ENCODE data around the gene NKX2-3. TPM values are rescaled to one million over a fixed set of nuclear protein-coding genes. Genes with fewer than 3 reads are reported as not detected.

NKX2-3 gene
- total RNA-seq, 2 experiments from 2014 or later = not detected

DNA sequence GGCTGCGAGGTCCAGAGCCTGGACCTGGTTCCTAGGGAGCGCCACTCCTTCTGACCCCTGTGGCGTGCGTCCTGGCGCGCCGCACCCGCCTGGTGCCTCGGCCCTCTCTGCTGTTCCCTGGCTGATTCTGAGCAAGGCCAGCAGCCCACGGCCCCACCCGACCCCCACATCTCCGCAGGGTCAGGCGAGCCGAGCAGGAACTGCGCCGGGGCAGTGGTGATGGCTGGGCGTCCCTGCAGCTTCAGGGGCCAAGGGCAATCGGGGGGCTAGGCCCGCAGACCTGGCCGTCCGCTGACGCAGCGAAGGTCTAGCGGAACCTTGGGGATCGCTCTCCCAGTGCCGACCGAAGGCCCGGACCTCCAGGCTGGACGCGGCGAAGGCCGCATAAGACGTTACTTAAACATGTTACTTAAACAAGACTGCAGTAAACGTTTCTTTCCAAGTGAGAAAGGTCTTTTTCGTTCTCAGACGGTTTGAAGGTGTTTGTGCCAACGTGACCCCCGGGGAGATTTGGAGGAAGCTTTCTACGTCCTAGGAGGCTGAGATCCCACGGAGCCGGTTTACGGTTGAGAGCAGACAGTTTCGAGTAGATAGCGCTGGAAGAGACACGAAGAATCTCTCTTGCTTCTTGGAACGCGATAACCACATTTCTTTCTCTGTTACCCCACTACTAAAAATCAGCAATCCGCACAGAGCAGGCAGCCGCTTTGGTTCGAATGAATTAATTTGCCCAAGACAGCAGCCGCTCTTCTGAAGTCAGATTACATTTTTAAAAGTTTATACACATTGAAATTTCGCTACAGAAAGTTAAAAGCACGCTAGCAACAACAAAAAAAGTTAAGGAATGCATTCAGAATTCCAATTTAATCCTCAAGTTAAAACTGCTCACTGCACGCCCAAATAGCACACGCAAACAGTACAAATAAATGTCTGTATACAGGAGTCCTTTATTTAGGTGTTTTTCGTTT lies 4.9 kb upstream of the NKX2-3 start:
- no peaks in the 10 kb centered on the region for H3K79me2 ChIP-seq (ENCODE audit: insufficient read depth, low read depth, low read length)
- H3K27ac ChIP-seq (ENCODE audit: low read depth, low read length, poor library complexity, severe bottlenecking) = no peak overlapping the region
- no peaks in the 10 kb centered on the region for H3K9me3 ChIP-seq (ENCODE audit: low read length)
- H3K4me3 ChIP-seq (ENCODE audit: low read depth, low read length, poor library complexity, severe bottlenecking) = no peak overlapping the region
- no peaks in the 10 kb centered on the region for H3K4me1 ChIP-seq (ENCODE audit: insufficient read depth, low read length, poor library complexity, severe bottlenecking)
- H4K20me1 ChIP-seq (ENCODE audit: insufficient read depth, low read length) = no peaks in the 10 kb centered on the region
- DNase-seq (ENCODE audit: low spot score) = no peak
- ChIA-PET POLR2A (no interaction called here), CTCF (ENCODE audit: unreplicated experiment) (no interaction called here)
- no peaks in the 10 kb centered on the region for H3K9me2 ChIP-seq (ENCODE audit: insufficient read depth, low read length)
- no peak overlapping the region for H3K4me2 ChIP-seq (ENCODE audit: low read length)
- H2AFZ ChIP-seq (ENCODE audit: low read length) = no peak overlapping the region
- H3K36me3 ChIP-seq (ENCODE audit: insufficient read depth, low read length) = no peaks in the 10 kb centered on the region
- intact Hi-C loops (cut with micrococcal nuclease; ENCODE audit: unreplicated experiment) = no loop called here
- TF ChIP-seq, protein P1, sequence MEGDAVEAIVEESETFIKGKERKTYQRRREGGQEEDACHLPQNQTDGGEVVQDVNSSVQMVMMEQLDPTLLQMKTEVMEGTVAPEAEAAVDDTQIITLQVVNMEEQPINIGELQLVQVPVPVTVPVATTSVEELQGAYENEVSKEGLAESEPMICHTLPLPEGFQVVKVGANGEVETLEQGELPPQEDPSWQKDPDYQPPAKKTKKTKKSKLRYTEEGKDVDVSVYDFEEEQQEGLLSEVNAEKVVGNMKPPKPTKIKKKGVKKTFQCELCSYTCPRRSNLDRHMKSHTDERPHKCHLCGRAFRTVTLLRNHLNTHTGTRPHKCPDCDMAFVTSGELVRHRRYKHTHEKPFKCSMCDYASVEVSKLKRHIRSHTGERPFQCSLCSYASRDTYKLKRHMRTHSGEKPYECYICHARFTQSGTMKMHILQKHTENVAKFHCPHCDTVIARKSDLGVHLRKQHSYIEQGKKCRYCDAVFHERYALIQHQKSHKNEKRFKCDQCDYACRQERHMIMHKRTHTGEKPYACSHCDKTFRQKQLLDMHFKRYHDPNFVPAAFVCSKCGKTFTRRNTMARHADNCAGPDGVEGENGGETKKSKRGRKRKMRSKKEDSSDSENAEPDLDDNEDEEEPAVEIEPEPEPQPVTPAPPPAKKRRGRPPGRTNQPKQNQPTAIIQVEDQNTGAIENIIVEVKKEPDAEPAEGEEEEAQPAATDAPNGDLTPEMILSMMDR (conservative IDR thresholded peaks at IDR 0.05; ENCODE audit: low read length) = no peak
- TF ChIP-seq EZH2phosphoT487 (IDR thresholded peaks at IDR 0.05; ENCODE audit: borderline replicate concordance, low read depth, low read length) = no peak
- no TSS peak for BruUV-seq (replicated peaks)

DNA sequence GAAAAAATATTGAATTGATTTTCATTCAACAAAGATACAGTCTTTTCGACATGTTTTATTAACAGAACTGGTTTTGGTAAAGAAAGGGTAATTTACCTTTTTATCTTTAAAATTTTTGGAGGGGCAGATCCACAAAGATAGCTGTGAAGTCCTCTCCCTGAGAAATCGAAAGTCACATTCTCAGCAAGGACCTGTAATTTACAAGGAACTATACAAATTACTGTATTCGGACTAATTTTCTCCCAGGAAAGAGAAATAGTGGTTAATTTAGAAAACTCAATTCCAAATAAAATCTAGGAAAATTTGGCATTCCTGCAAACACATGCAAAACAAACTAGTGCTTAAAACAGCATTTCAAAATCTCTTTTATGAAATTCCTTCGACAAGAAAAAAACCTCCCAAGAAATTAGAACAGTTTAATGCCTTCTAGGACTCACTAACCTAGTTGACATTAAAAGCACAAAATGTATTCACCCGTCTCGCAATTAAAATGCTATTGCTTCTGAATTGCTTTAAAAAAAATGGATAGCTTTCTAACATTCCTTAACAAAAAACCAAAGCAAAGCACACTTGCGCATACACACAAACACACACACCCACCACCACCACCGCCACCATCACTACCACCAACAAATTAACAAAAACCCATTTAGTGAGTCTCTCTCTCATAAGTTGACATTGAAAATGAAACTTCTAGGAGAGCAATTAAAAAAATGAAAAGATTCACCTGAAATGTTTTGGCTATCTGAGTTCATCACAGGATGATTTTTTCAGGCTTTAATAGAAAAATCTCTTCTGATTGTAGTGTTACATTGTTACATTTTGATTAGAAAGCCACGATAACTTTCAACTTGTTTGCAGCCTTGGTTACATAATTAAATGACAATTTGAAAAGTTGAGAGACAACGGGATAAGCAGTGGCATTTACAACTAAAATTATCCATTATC lies 4.0 kb upstream of the NKX2-3 start:
- Histone ChIP-seq H2AFZ (ENCODE audit: low read length) (no peak overlapping the region), H4K20me1 (ENCODE audit: insufficient read depth, low read length) (no peaks in the 10 kb centered on the region), H3K36me3 (ENCODE audit: insufficient read depth, low read length) (no peaks in the 10 kb centered on the region), H3K27ac (ENCODE audit: low read depth, low read length, poor library complexity, severe bottlenecking) (no peak overlapping the region), H3K4me1 (ENCODE audit: insufficient read depth, low read length, poor library complexity, severe bottlenecking) (no peaks in the 10 kb centered on the region), H3K4me3 (ENCODE audit: low read depth, low read length, poor library complexity, severe bottlenecking) (no peak overlapping the region), H3K4me2 (ENCODE audit: low read length) (no peak overlapping the region), H3K9me3 (ENCODE audit: low read length) (no peaks in the 10 kb centered on the region), H3K79me2 (ENCODE audit: insufficient read depth, low read depth, low read length) (no peaks in the 10 kb centered on the region), H3K9me2 (ENCODE audit: insufficient read depth, low read length) (no peaks in the 10 kb centered on the region)
- CTCF ChIA-PET (ENCODE audit: unreplicated experiment) = no interaction called here
- intact Hi-C loops (cut with micrococcal nuclease; ENCODE audit: unreplicated experiment) = no loop called here
- POLR2A ChIA-PET = no interaction called here
- no peak for DNase-seq (ENCODE audit: low spot score)
- TF ChIP-seq, protein P1 (conservative IDR thresholded peaks at IDR 0.05; ENCODE audit: low read length) = no peak
- no peak for TF ChIP-seq EZH2phosphoT487 (IDR thresholded peaks at IDR 0.05; ENCODE audit: borderline replicate concordance, low read depth, low read length)
- no TSS peak for BruUV-seq (replicated peaks)

Measured in OCI-LY7 (cell line).